ENCODE data around the gene PLCB2.

Gene PLCB2

DNA sequence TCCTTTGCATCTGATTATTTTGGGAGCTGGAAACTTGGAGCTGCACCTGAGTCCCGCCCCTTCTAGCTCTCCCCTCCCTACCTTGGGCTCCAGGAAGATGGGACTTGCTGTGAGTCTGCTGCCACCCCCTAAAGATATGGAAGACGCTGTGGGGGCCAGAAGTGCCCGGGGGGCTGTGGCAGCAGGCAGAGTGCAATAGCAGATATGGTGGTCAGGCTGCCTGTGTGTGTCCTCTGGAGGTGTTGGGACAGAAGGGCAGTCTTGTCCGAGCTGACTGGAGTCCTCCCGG, 68.4 kb downstream of the PLCB2 start:
- no peak for TF ChIP-seq GABPA (IDR thresholded peaks at IDR 0.05; ENCODE audit: low read depth)
- TF ChIP-seq SPI1 (IDR thresholded peaks at IDR 0.05; ENCODE audit: borderline replicate concordance, low read depth) = no peak
- no peak for TF ChIP-seq POLR2AphosphoS5 (IDR thresholded peaks at IDR 0.05; ENCODE audit: low read depth)
- TF ChIP-seq, protein P1, sequence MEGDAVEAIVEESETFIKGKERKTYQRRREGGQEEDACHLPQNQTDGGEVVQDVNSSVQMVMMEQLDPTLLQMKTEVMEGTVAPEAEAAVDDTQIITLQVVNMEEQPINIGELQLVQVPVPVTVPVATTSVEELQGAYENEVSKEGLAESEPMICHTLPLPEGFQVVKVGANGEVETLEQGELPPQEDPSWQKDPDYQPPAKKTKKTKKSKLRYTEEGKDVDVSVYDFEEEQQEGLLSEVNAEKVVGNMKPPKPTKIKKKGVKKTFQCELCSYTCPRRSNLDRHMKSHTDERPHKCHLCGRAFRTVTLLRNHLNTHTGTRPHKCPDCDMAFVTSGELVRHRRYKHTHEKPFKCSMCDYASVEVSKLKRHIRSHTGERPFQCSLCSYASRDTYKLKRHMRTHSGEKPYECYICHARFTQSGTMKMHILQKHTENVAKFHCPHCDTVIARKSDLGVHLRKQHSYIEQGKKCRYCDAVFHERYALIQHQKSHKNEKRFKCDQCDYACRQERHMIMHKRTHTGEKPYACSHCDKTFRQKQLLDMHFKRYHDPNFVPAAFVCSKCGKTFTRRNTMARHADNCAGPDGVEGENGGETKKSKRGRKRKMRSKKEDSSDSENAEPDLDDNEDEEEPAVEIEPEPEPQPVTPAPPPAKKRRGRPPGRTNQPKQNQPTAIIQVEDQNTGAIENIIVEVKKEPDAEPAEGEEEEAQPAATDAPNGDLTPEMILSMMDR (IDR thresholded peaks at IDR 0.05; ENCODE audit: insufficient read depth, low read length) = no peak
- TF ChIP-seq, protein P2, sequence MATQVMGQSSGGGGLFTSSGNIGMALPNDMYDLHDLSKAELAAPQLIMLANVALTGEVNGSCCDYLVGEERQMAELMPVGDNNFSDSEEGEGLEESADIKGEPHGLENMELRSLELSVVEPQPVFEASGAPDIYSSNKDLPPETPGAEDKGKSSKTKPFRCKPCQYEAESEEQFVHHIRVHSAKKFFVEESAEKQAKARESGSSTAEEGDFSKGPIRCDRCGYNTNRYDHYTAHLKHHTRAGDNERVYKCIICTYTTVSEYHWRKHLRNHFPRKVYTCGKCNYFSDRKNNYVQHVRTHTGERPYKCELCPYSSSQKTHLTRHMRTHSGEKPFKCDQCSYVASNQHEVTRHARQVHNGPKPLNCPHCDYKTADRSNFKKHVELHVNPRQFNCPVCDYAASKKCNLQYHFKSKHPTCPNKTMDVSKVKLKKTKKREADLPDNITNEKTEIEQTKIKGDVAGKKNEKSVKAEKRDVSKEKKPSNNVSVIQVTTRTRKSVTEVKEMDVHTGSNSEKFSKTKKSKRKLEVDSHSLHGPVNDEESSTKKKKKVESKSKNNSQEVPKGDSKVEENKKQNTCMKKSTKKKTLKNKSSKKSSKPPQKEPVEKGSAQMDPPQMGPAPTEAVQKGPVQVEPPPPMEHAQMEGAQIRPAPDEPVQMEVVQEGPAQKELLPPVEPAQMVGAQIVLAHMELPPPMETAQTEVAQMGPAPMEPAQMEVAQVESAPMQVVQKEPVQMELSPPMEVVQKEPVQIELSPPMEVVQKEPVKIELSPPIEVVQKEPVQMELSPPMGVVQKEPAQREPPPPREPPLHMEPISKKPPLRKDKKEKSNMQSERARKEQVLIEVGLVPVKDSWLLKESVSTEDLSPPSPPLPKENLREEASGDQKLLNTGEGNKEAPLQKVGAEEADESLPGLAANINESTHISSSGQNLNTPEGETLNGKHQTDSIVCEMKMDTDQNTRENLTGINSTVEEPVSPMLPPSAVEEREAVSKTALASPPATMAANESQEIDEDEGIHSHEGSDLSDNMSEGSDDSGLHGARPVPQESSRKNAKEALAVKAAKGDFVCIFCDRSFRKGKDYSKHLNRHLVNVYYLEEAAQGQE (IDR thresholded peaks at IDR 0.05; ENCODE audit: insufficient replicate concordance, low read depth) = no peak
- H3K27ac ChIP-seq (replicated peaks) = no peak overlapping the region
- H3K4me3 ChIP-seq (replicated peaks; ENCODE audit: insufficient read depth, low read length) = no peak overlapping the region
- peaks cover 7% of the 10 kb centered on the region for H3K27me3 ChIP-seq (ENCODE audit: insufficient read depth, poor library complexity, severe bottlenecking)
- no peak for DNase-seq (ENCODE audit: low read depth in 1 of 2, low spot score in 1 of 2)

DNA sequence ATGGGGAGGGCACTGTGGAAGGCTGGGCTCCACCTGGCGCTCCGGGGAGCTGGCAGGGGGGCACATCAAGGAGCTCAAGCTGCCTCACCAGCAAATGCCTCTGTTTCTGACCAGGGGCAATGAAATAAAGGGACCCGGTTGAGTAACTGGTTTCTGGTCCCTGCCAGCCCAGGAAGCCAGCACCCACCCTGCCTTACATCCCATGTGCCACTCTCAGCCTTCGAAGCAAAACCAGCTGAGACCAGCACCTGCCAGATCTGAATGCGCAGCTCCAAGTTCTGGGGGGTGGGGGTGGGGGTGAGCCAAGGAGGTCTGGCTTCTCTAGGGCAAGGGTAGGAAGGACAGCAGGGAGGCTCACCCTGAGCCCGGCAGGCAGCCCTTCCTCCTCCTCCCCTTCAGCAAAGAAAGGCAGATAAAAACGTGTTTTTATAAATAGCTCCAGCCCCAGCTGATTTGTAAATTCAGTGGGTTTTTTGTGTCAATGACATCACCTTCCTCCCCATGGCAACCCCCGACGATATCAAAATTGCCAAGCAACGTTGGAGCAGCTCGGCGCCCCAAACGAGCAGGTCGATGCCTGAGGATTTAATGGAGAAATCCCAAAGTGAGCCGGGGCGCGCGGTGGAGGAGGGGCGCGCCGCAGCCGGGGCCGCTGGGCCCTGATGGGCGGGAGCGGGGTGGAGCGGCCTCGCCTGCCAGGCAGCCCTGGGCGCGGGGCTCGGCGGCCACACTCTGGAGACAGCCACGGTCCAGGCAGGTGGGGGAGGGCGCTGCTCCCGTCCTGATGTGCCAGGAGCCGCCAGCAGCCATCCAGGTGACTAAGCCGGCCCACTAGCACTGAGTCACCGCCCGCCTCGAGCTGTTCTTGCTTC, 69.0 kb downstream of the PLCB2 start, which contains the start of gene PAK6:
Gene PAK6 (plus strand): TSS at position 532 of the 872 bp plus-strand sequence. CDS start 25,723 bp downstream, outside the sequence.
- TF ChIP-seq SPI1 (IDR thresholded peaks at IDR 0.05; ENCODE audit: borderline replicate concordance, low read depth) (no peak), POLR2AphosphoS5 (IDR thresholded peaks at IDR 0.05; ENCODE audit: low read depth) (no peak), GABPA (IDR thresholded peaks at IDR 0.05; ENCODE audit: low read depth) (no peak)
- TF ChIP-seq, protein P1 (IDR thresholded peaks at IDR 0.05; ENCODE audit: insufficient read depth, low read length) = no peak
- TF ChIP-seq, protein P2 (IDR thresholded peaks at IDR 0.05; ENCODE audit: insufficient replicate concordance, low read depth) = no peak

More for the DNA sequence above, 69.0 kb downstream of the PLCB2 start, which contains the start of gene PAK6:
- Histone ChIP-seq H3K4me3 (replicated peaks; ENCODE audit: insufficient read depth, low read length) (no peak within 1 kb of the TSS; the same call in 1 of the 2 replicates), H3K27me3 (ENCODE audit: insufficient read depth, poor library complexity, severe bottlenecking) (peaks cover 7% of the 10 kb centered on the region), H3K27ac (replicated peaks) (no peak within 1 kb of the TSS)
- DNase-seq (ENCODE audit: low read depth in 1 of 2, low spot score in 1 of 2) = no peak
